B cell (primary cell): Measurements from ENCODE around the gene SPINT4. TPM values are rescaled to one million over a fixed set of nuclear protein-coding genes. Genes with fewer than 3 reads are reported as not detected.
A peak's percentile ranks its signal among the peaks of the same experiment; 100 is the strongest.

Source experiments
- ATAC-seq: fragments of 200-7000 bp; cut with Tn5 transposase; one replicate; pipeline ENCODE4 v1.10.0; 2021; ENCODE audit warnings: low read depth, mild to moderate bottlenecking, moderate number of reproducible peaks, moderate library complexity
- CTCF ChIA-PET: fragments of 350-600 bp; sonication (Branson Sonifier 250); formaldehyde crosslinking; loops from one replicate; lab custom pipeline; 2021; ENCODE audit warnings: antibody characterized with exemption, inconsistent platforms; lab: Charles Lee
- POLR2A ChIA-PET: fragments of 350-600 bp; sonication (Branson Sonifier 250); formaldehyde crosslinking; loops from one replicate; lab custom pipeline; 2021; ENCODE audit warnings: antibody characterized with exemption; lab: Charles Lee
- DNase-seq: peaks from one replicate; pipeline ENCODE4 v3.0.0; 2013
- H2AFZ ChIP-seq: 2 replicates; pipeline ENCODE4 v1.6.1; 2012; ENCODE audit warnings: mild to moderate bottlenecking, low read depth, low read length; ENCODE audit not compliant: insufficient read depth, poor library complexity, severe bottlenecking
- H3K27ac ChIP-seq, 2 donors: 1 replicate in 1 of 2; 2 replicates in 1 of 2; pipeline ENCODE4 v1.5.1; 2012 to 2013; ENCODE audit warnings: low read length in 2 of 2, mild to moderate bottlenecking in 2 of 2, moderate library complexity in 1 of 2
- H3K27me3 ChIP-seq, 4 experiments: fragments of 200-600 bp in 1 of 4; sonication (generic) in 1 of 4; replicated peaks in 1 of 4; 1 replicate in 2 of 4; 2 replicates in 2 of 4; pipeline versions ENCODE4 v1.6.1 to v1.7.0; 2013 to 2016; ENCODE audit warnings: low read length in 3 of 4, mild to moderate bottlenecking in 2 of 4, mixed read lengths in 1 of 4, moderate library complexity in 1 of 4; ENCODE audit not compliant: insufficient read depth in 4 of 4, control insufficient read depth in 3 of 4; ENCODE audit errors: control extremely low read depth in 1 of 4
- H3K36me3 ChIP-seq, 2 experiments: replicated peaks in 1 of 2; 1 replicate in 1 of 2; 2 replicates in 1 of 2; pipeline versions ENCODE4 v1.6.1 to v1.7.1; 2013; ENCODE audit warnings: low read length in 1 of 2; ENCODE audit not compliant: insufficient read depth in 2 of 2, control insufficient read depth in 1 of 2; ENCODE audit errors: control extremely low read depth in 1 of 2, extremely low read depth in 1 of 2
- H3K4me1 ChIP-seq, 2 donors: fragments of 200-600 bp in 1 of 2; sonication (generic) in 1 of 2; 1 replicate in 1 of 2; 2 replicates in 1 of 2; pipeline versions ENCODE4 v1.5.1 to v1.6.1; 2013 to 2017; ENCODE audit warnings: low read length in 2 of 2; ENCODE audit not compliant: control insufficient read depth in 2 of 2, insufficient read depth in 2 of 2
- H3K4me2 ChIP-seq: replicated peaks from 2 replicates; pipeline ENCODE3; 2012; ENCODE audit warnings: mild to moderate bottlenecking, low read depth, low read length; ENCODE audit not compliant: poor library complexity, severe bottlenecking
- H3K4me3 ChIP-seq, 5 experiments: fragments of 200-600 bp in 1 of 5; sonication (generic) in 1 of 5; 1 replicate in 3 of 5; 2 replicates in 2 of 5; pipeline versions ENCODE4 v1.5.1 to v1.7.0; 2011 to 2016; ENCODE audit warnings: low read length in 4 of 5, mild to moderate bottlenecking in 4 of 5, low read depth in 2 of 5, control low read depth in 1 of 5, moderate library complexity in 1 of 5; ENCODE audit not compliant: insufficient read depth in 1 of 5; ENCODE audit errors: control extremely low read depth in 1 of 5, extremely low read depth in 1 of 5
- H3K79me2 ChIP-seq: fragments of 200-600 bp; sonication (generic); one replicate; pipeline ENCODE4 v1.6.0; 2016; ENCODE audit warnings: low read length; ENCODE audit not compliant: control insufficient read depth, insufficient read depth
- H3K9ac ChIP-seq: fragments of 200-600 bp; sonication (generic); 2 replicates; pipeline ENCODE4 v1.6.1; 2017; ENCODE audit warnings: mild to moderate bottlenecking, low read length, moderate library complexity
- H3K9me3 ChIP-seq, 3 donors: one replicate each; pipeline versions ENCODE4 v1.6.1 to v1.7.1; 2013; ENCODE audit warnings: low read length in 2 of 3; ENCODE audit not compliant: control insufficient read depth in 2 of 3, insufficient read depth in 1 of 3; ENCODE audit errors: control extremely low read depth in 1 of 3
- H4K20me1 ChIP-seq: 2 replicates; pipeline ENCODE4 v1.6.0; 2012; ENCODE audit warnings: mild to moderate bottlenecking, low read length; ENCODE audit not compliant: insufficient read depth, control insufficient read depth, poor library complexity, severe bottlenecking
- H3K27ac Mint-ChIP-seq: one replicate; pipeline ENCODE4 v1.8.0; 2021; ENCODE audit warnings: mixed read lengths
- H3K27me3 Mint-ChIP-seq: one replicate; pipeline ENCODE4 v1.8.0; 2021; ENCODE audit warnings: mixed read lengths
- H3K4me1 Mint-ChIP-seq: one replicate; pipeline ENCODE4 v1.8.0; 2021; ENCODE audit warnings: mixed read lengths
- H3K4me3 Mint-ChIP-seq: one replicate; pipeline ENCODE4 v1.8.0; 2021; ENCODE audit warnings: mixed read lengths
- H3K9me3 Mint-ChIP-seq: one replicate; pipeline ENCODE4 v1.8.0; 2022; ENCODE audit warnings: mixed read lengths; ENCODE audit not compliant: insufficient read depth
- EZH2 ChIP-seq: IDR thresholded peaks from 2 replicates; pipeline ENCODE4 v1.6.1; 2012; ENCODE audit warnings: borderline replicate concordance, low read depth, mild to moderate bottlenecking, moderate library complexity, low read length; ENCODE audit not compliant: insufficient read depth, poor library complexity, severe bottlenecking
- WGBS: methylation state at CpG from one replicate; pipeline ENCODE4 v1.1.5; 2013; ENCODE audit warnings: missing lambda C conversion rate; ENCODE audit not compliant: insufficient coverage; 5-methylcytosine and 5-hydroxymethylcytosine counted together
- intact Hi-C: fragments of 100-400 bp; cut with micrococcal nuclease; formaldehyde crosslinking; loops from one replicate; pipeline ENCODE4 v1.10.0; 2022
- polyA plus RNA-seq: library from polyadenylated mRNA; depleted of rRNA; stranded (reverse); fragments of >200 nt; gene quantifications from 2 replicates; pipeline ENCODE4 v1.2.3, GENCODE V29; 2012
- total RNA-seq, 2 donors: library from RNA; stranded (reverse); fragments of 120-200 nt in 1 of 2; gene quantifications; 1 replicate in 1 of 2; 2 replicates in 1 of 2; pipeline versions ENCODE4 v1.2.3 to v1.2.4, GENCODE V29; 2013 to 2022
- TF ChIP-seq, protein P1 (sequence below): fragments of 200-600 bp; IDR thresholded peaks from one replicate; pipeline ENCODE4 v1.8.0; 2022; ENCODE audit warnings: antibody characterized with exemption, mild to moderate bottlenecking

SPINT4 gene
- total and polyA plus RNA-seq, 2 donors (not counting 1 experiment from before 2014, with no cell fraction given), result not detected

DNA sequence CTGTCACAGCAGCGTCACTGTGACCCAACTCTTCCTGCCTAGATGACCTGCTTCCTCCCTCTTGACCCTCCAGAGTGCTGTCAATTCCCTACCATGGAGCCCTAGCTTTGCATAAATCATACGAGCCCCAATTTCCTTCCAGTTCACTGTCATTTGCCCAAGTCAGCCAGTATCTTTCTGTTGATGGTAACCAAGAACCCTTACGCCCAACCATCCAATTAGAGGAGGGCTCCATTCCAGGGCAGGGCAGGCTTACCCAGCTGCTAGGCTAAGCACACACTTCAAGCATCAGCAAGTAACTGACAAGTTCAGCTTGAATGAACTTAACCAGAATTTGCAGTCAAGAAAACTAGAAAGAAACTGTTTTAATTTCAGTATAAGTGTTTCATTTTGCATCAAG lies 43.8 kb downstream of the SPINT4 start:
- Mint-ChIP-seq H3K27ac (no peak overlapping the region), H3K4me3 (no peak overlapping the region), H3K4me1 (peaks cover 6% of the 10 kb centered on the region), H3K9me3 (no peaks in the 10 kb centered on the region), H3K27me3 (peaks cover 4% of the 10 kb centered on the region)
- Histone ChIP-seq H3K27ac (no peak overlapping the region), H3K9me3 (no peaks in the 10 kb centered on the region), H3K4me2 (no peak overlapping the region), H3K36me3 (no peaks in the 10 kb centered on the region), H3K79me2 (no peaks in the 10 kb centered on the region), H3K9ac (no peak overlapping the region), H3K4me3 (no peak overlapping the region), H4K20me1 (no peaks in the 10 kb centered on the region), H3K4me1 (peaks cover 0 to 8% of the 10 kb centered on the region in 2 donors), H3K27me3 (no peaks in the 10 kb centered on the region), H2AFZ (peak overlapping the region; percentile 0)
- WGBS, result 25% methylated on average over 2 of the region's 3 CpGs
- CTCF ChIA-PET, result interaction anchor here (8.5 kb wide), 1 partner anchor 445 kb away, joined by 135 read pairs; no protein-coding TSS in a partner anchor
- TF ChIP-seq, protein P1, sequence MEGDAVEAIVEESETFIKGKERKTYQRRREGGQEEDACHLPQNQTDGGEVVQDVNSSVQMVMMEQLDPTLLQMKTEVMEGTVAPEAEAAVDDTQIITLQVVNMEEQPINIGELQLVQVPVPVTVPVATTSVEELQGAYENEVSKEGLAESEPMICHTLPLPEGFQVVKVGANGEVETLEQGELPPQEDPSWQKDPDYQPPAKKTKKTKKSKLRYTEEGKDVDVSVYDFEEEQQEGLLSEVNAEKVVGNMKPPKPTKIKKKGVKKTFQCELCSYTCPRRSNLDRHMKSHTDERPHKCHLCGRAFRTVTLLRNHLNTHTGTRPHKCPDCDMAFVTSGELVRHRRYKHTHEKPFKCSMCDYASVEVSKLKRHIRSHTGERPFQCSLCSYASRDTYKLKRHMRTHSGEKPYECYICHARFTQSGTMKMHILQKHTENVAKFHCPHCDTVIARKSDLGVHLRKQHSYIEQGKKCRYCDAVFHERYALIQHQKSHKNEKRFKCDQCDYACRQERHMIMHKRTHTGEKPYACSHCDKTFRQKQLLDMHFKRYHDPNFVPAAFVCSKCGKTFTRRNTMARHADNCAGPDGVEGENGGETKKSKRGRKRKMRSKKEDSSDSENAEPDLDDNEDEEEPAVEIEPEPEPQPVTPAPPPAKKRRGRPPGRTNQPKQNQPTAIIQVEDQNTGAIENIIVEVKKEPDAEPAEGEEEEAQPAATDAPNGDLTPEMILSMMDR, result no peak
- TF ChIP-seq EZH2, result no peak
- POLR2A ChIA-PET, result no interaction called here
- ATAC-seq, result no peak
- DNase-seq, result no peak
- intact Hi-C loops, result no loop called here

DNA sequence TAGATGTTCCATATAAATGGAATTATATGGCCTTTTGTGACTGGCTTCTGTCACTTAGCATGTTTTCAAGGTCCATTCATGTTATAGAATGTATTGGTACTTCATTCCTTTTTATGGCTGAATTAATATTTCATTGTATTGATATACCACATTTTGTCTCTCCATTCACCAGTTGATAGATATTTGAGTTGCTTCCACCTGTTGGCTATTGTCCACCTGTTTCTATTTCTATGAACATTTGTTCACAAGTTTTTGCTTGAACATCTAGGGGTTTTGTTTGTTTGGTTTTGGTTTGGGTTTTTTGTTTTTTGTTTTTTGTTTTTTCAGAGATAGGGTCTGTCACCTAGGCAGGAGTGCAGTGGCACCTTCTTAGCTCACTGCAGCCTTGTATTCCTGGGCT lies 46.3 kb downstream of the SPINT4 start:
- DNase-seq, result no peak
- H3K4me3 Mint-ChIP-seq, result no peak overlapping the region
- no peak overlapping the region for H3K9ac ChIP-seq
- intact Hi-C loops, result no loop called here
- no peak overlapping the region for H3K27ac ChIP-seq
- no peaks in the 10 kb centered on the region for H3K9me3 ChIP-seq
- ATAC-seq, result no peak
- H3K4me1 Mint-ChIP-seq, result peaks cover 10% of the 10 kb centered on the region
- H2AFZ ChIP-seq, result no peak overlapping the region
- H3K27me3 ChIP-seq, result no peaks in the 10 kb centered on the region
- H3K4me3 ChIP-seq, result no peak overlapping the region
- H3K27ac Mint-ChIP-seq, result no peak overlapping the region
- H3K27me3 Mint-ChIP-seq, result peaks cover 4% of the 10 kb centered on the region
- H3K4me2 ChIP-seq, result no peak overlapping the region
- H3K9me3 Mint-ChIP-seq, result no peaks in the 10 kb centered on the region
- ChIA-PET CTCF (interaction anchor here (0.6 to 8.5 kb wide), 5 partner anchors 13 to 1911 kb away, joined by 3 to 135 read pairs (median 5); no protein-coding TSS in a partner anchor), POLR2A (no interaction called here)
- H3K36me3 ChIP-seq, result no peaks in the 10 kb centered on the region
- no peak for TF ChIP-seq EZH2
- TF ChIP-seq, protein P1, result no peak
- peaks cover 0 to 11% of the 10 kb centered on the region in 2 donors for H3K4me1 ChIP-seq
- no peaks in the 10 kb centered on the region for H4K20me1 ChIP-seq
- no peaks in the 10 kb centered on the region for H3K79me2 ChIP-seq
